Activated CD4-positive, alpha-beta memory T cell treated with anti-CD3 and anti-CD28 coated beads for 36 hours (primary cell): ENCODE results near the gene TRAPPC12. TPM values are rescaled to one million over a fixed set of nuclear protein-coding genes. Genes with fewer than 3 reads are reported as not detected.

ENCODE experiments used
- CTCF ChIA-PET: fragments of 350-600 bp; sonication (Branson Sonifier 250); formaldehyde crosslinking; loops from one replicate; lab custom pipeline; 2021; ENCODE audit warnings: antibody characterized with exemption, inconsistent platforms; lab: Charles Lee
- POLR2A ChIA-PET: fragments of 350-600 bp; sonication (Branson Sonifier 250); formaldehyde crosslinking; loops from one replicate; lab custom pipeline; 2021; ENCODE audit warnings: antibody characterized with exemption; lab: Charles Lee
- DNase-seq: peaks from one replicate; pipeline ENCODE4 v3.0.0-alpha.2; 2020
- H3K27ac Mint-ChIP-seq: one replicate; pipeline ENCODE4 v1.8.0; 2021; ENCODE audit warnings: mixed read lengths
- H3K27me3 Mint-ChIP-seq: one replicate; pipeline ENCODE4 v1.8.0; 2021; ENCODE audit warnings: mixed read lengths
- H3K36me3 Mint-ChIP-seq: one replicate; pipeline ENCODE4 v1.8.0; 2021; ENCODE audit warnings: mixed read lengths
- H3K4me1 Mint-ChIP-seq: one replicate; pipeline ENCODE4 v1.8.0; 2021; ENCODE audit warnings: low read depth, mixed read lengths
- H3K4me3 Mint-ChIP-seq: one replicate; pipeline ENCODE4 v1.8.0; 2021; ENCODE audit warnings: mild to moderate bottlenecking, mixed read lengths
- H3K9me3 Mint-ChIP-seq: one replicate; pipeline ENCODE4 v1.8.0; 2021; ENCODE audit warnings: mixed read lengths
- intact Hi-C: fragments of 100-400 bp; cut with micrococcal nuclease; formaldehyde crosslinking; loops from one replicate; pipeline ENCODE4 v1.15.1; 2023
- total RNA-seq, 2 experiments: library from RNA; stranded (reverse); gene quantifications; one replicate each; pipeline ENCODE4 v1.2.3, GENCODE V29; 2021

The TRAPPC12 gene
- 10 to 100 TPM; 61.4 to 64.3 TPM for total RNA-seq

DNA sequence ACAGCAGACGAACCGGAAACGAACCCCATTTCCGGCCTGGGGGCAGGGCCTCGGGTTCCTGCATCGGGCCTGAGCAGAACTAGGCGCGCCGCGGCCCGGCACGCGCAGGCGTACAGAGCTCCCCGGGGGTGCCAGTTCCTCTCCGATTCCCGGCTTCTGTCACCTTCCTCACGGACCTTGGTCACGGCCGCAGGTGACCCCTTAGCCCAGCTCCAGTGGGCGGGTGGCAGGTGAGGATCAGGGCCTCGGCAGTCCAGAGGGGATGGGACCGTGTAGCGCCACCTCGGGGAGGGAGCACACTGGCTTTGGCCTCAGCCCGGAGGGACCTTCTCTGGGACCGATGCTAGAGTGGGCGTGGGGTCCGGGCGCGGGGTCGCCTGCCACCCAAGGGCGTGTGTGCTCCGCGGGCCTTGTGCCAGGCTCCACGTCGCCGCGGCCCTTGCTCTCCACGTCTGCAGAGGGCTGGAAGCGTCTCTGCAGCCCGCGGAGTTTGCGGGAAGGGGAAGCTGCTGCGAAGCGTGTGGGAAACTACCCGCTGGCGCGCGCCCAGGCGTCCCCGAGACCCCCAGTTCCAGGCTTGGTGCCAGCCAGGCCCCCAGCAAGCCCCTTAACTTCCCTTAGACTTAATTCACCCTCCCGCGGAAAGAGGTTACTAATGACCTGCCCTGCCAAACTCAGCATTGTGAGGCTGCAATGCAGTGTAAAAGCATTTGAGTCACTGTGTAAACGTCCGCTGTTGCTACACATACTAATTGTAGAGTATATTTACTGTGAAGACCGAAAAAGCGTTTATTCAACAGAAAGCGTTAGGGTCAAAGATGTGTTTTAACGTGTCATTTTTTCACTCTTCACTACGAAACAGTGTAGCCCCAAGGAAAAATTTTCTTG is at the start of gene TRAPPC12:
TSS of gene TRAPPC12 (plus strand) at position 48 of the 888 bp plus-strand sequence. CDS start 7,930 bp downstream, outside the sequence.
- H3K27ac Mint-ChIP-seq = peak within 1 kb of the TSS; percentile 97
- peak; percentile 95 for DNase-seq
- peaks cover 39% of the 10 kb centered on the region for H3K4me1 Mint-ChIP-seq
- intact Hi-C loops = loop anchor here (1.0 kb wide), 1 partner anchor 139 kb away; the partner anchor contains the start of gene ADI1
- H3K36me3 Mint-ChIP-seq = peaks cover 22% of the 10 kb centered on the region
- POLR2A ChIA-PET = interaction anchor here (0.9 to 1.0 kb wide), 5 partner anchors 9 to 272 kb away, joined by 3 read pairs; partner anchors contain the start of genes ADI1 and RNASEH1
- no peaks in the 10 kb centered on the region for H3K27me3 Mint-ChIP-seq
- no peaks in the 10 kb centered on the region for H3K9me3 Mint-ChIP-seq
- CTCF ChIA-PET = interaction anchor here (0.6 to 2.2 kb wide), 4 partner anchors 84 to 399 kb away, joined by 3 to 7 read pairs (median 5); no protein-coding TSS in a partner anchor
- peak within 1 kb of the TSS; percentile 98 for H3K4me3 Mint-ChIP-seq

DNA sequence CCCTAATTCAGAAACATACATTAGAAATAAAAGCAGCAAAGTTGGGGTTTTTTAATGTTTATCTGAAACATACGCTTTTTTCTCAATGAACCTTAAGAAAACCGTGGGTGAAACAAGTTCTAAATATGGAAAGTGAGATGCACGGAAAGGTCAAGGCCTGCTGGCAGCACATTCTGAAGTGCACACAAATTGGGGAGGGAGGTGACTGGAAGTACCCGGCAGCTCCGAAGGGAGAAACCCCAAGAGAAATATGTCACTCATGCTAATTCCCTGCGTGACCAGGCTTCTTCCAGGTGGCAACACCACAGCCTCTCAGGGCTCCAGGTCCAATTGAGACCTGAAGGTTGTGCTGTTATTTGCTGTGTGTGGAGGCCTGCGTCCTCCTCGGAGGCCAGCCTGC is 47.4 kb upstream of the TRAPPC12 start:
- intact Hi-C loops = no loop called here

DNA sequence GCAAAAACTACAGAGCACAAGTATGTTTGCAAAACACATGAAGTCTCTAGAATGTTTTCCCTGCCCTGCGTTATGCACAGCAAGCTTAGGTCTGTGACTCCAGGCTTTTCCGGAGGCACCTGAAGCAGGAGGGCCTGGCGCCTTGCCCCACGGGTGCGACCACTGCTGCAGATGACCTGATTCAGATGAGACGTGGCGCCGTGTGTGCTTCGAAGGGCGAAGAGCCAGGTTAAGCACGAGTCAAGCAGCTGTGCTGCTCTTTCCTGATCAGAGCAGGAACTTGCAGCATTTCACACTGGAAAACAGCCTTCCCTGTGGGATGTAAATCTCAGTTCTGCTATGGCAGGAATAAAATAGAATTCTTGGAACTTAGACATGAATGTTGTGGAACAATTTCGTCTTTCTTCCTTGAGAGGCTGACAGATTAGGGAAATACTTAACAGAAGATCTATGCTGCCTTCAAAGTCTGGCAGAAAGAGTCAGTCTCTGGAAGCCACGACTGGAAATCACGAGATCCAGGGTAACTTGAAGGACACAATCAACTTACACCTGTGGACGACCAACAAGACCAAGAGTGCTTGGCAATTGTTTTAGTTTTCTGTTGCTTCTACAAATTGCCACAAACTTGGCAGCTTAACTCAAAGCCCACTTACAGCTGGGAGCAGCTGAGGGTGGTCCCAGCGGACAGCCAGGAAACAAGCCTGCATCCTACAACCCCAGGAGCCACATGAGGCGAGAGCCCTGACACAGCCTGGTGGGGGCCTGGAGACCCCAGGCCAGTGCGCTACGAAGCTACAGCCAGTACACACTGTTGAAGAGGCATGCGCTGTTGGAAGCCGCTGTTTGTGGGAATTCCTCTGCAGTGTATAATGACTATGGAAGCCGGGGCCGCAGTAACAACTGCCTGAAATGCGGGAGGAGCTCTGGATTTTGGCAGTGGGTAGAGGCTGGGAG is 44.8 kb upstream of the TRAPPC12 start:
- Mint-ChIP-seq H3K4me1 (no peaks in the 10 kb centered on the region), H3K36me3 (peaks cover 50% of the 10 kb centered on the region), H3K4me3 (no peak overlapping the region), H3K27ac (no peak overlapping the region), H3K9me3 (peaks cover 4% of the 10 kb centered on the region), H3K27me3 (no peaks in the 10 kb centered on the region)
- intact Hi-C loops = no loop called here
- no peak for DNase-seq
- ChIA-PET CTCF (no interaction called here), POLR2A (no interaction called here)

More for the DNA sequence above, 47.4 kb upstream of the TRAPPC12 start:
- H3K27me3 Mint-ChIP-seq = no peaks in the 10 kb centered on the region
- ChIA-PET POLR2A (no interaction called here), CTCF (no interaction called here)
- H3K27ac Mint-ChIP-seq = no peak overlapping the region
- H3K4me3 Mint-ChIP-seq = no peak overlapping the region
- DNase-seq = no peak
- peaks cover 50% of the 10 kb centered on the region for H3K36me3 Mint-ChIP-seq
- peaks cover 4% of the 10 kb centered on the region for H3K9me3 Mint-ChIP-seq
- H3K4me1 Mint-ChIP-seq = no peaks in the 10 kb centered on the region

DNA sequence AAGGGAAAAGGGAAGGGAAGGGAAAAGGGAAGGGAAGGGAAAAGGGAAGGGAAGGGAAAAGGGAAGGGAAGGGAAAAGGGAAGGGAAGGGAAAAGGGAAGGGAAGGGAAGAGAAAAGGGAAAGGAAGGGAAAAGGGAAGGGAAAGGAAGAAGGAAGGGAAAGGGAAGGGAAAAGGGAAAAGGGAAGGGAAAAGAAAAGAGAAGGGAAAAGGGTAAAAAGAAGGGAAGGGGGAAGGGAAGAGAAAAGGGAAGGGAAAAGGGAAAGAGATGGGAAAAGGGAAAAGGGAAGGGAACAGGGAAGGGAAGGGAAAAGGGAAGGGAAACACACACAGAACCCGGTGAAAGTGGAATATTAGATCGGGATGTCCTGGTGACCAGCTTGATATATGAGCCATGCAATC is 42.6 kb upstream of the TRAPPC12 start:
- Mint-ChIP-seq H3K4me3 (no peak overlapping the region), H3K9me3 (peaks cover 4% of the 10 kb centered on the region), H3K27ac (no peak overlapping the region), H3K36me3 (peaks cover 38% of the 10 kb centered on the region), H3K27me3 (no peaks in the 10 kb centered on the region), H3K4me1 (no peaks in the 10 kb centered on the region)
- intact Hi-C loops = no loop called here
- no peak for DNase-seq
- ChIA-PET CTCF (no interaction called here), POLR2A (no interaction called here)

DNA sequence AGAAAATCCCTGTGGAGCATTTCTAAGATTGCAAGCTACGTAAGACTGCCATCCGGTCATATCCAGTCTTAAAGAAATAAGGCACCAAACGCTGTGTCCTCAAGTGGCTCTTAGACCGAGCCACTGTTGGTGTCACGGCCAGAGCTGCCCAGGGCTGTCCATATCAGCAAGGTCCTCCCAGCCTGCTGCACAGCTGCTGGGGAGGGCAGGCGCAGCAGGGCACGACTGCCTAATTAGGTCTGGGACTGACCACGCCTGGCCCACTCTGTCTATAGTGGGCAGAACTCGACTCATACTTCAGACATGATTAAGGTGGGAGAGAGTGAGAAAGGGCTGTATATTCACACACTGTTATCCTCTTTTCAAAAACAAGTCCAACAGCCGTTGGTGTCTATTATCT is 41.2 kb upstream of the TRAPPC12 start:
- H3K27ac Mint-ChIP-seq = no peak overlapping the region
- POLR2A ChIA-PET = no interaction called here
- no peaks in the 10 kb centered on the region for H3K4me1 Mint-ChIP-seq
- H3K36me3 Mint-ChIP-seq = peaks cover 23% of the 10 kb centered on the region
- CTCF ChIA-PET = no interaction called here
- intact Hi-C loops = no loop called here
- DNase-seq = no peak
- H3K27me3 Mint-ChIP-seq = no peaks in the 10 kb centered on the region
- H3K9me3 Mint-ChIP-seq = peaks cover 4% of the 10 kb centered on the region
- no peak overlapping the region for H3K4me3 Mint-ChIP-seq

DNA sequence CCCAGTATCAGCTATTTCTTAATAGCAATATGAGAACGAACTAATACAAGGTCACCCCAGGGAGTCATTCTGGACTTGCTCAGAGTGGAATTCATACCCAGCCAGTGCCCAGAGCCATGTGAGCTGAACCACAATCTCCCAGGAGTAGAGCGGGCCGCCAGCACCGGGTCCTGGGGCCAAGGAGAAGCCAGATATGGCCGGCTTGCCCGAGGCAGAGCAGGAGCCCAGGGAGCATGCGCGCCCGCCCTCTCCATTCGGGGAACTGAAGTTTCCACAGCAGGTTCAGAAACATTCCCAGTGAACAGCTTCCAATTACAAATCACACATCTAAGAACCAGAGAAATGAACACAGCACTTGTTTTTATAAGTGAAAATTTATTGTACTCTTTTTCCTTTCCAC is 39.4 kb upstream of the TRAPPC12 start:
- Mint-ChIP-seq H3K9me3 (peaks cover 4% of the 10 kb centered on the region), H3K4me3 (no peak overlapping the region)

DNA sequence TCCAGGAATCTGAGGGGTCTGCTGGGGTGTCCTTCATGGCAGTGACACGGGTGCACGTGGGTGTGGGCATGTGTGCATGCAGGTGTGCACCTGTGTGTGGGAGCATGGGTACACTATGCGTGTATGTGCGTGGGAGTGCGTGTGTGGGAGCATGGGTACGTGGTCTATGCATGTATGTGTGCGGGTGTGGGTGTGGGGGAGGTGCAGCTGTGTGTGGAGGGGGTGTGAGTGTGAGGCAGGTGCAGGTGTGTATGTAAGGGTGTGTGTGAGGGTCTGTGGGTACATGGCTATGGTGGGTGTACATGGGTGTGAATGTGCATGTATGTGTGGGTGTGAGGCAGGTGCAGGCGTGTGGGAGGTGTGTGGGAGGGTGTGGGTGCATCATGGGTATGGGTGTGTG is 38.2 kb upstream of the TRAPPC12 start:
- Mint-ChIP-seq H3K27ac (no peak overlapping the region), H3K4me1 (no peaks in the 10 kb centered on the region), H3K9me3 (no peaks in the 10 kb centered on the region), H3K27me3 (no peaks in the 10 kb centered on the region), H3K36me3 (peaks cover 5% of the 10 kb centered on the region), H3K4me3 (no peak overlapping the region)
- DNase-seq = no peak
- intact Hi-C loops = no loop called here
- POLR2A ChIA-PET = no interaction called here
- CTCF ChIA-PET = no interaction called here

More for the DNA sequence above, 39.4 kb upstream of the TRAPPC12 start:
- H3K4me1 Mint-ChIP-seq = no peaks in the 10 kb centered on the region
- ChIA-PET POLR2A (no interaction called here), CTCF (no interaction called here)
- intact Hi-C loops = no loop called here
- peaks cover 15% of the 10 kb centered on the region for H3K36me3 Mint-ChIP-seq
- H3K27ac Mint-ChIP-seq = no peak overlapping the region
- no peaks in the 10 kb centered on the region for H3K27me3 Mint-ChIP-seq
- DNase-seq = no peak

DNA sequence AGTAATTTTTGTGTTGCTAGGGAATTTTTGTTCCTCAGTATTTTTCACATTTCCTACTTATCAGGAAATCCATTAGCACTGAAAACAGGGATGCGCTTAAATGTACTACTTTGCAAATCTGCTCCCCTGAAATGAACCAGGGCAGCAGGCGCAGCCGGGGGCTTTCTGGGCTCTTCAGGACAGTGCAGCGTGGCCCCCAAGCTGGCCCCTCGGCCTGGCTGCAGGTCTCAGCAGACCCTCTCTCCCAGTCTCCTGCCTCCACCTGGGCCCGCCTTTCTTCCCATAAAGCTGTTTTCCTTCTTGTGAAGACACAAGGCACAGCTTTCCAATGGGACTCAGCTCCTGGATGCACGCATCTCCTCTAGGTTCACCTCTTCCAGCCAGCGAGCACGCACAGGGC is 37.2 kb upstream of the TRAPPC12 start:
- no peak for DNase-seq
- H3K9me3 Mint-ChIP-seq = peaks cover under 1% of the 10 kb centered on the region
- ChIA-PET POLR2A (no interaction called here), CTCF (no interaction called here)
- no peak overlapping the region for H3K4me3 Mint-ChIP-seq
- no peak overlapping the region for H3K27ac Mint-ChIP-seq
- no peaks in the 10 kb centered on the region for H3K27me3 Mint-ChIP-seq
- no peaks in the 10 kb centered on the region for H3K4me1 Mint-ChIP-seq
- peaks cover 13% of the 10 kb centered on the region for H3K36me3 Mint-ChIP-seq
- intact Hi-C loops = no loop called here

DNA sequence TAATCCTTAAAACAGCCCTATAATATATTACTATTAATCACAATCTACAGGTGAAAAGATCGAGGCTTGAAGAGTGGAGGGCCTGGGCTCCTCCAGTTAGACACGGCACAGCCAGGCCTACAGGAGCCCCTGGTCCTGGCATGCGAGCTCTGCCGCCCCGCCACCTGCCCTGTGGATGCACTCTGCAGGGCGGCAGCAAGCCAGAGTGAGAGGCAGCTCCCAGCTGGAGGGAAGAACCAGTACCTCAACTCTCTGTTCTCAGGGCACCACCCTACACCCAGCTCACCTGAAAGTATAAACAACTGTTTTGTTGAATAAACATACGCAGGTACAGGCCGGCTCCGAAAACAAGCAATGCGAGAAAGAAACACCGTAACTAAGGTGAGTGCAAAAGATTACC is 36.5 kb upstream of the TRAPPC12 start:
- Mint-ChIP-seq H3K9me3 (peaks cover 4% of the 10 kb centered on the region), H3K27ac (no peak overlapping the region), H3K4me1 (no peaks in the 10 kb centered on the region), H3K36me3 (peaks cover 20% of the 10 kb centered on the region), H3K27me3 (no peaks in the 10 kb centered on the region), H3K4me3 (no peak overlapping the region)
- DNase-seq = no peak
- POLR2A ChIA-PET = no interaction called here
- CTCF ChIA-PET = no interaction called here
- intact Hi-C loops = no loop called here

DNA sequence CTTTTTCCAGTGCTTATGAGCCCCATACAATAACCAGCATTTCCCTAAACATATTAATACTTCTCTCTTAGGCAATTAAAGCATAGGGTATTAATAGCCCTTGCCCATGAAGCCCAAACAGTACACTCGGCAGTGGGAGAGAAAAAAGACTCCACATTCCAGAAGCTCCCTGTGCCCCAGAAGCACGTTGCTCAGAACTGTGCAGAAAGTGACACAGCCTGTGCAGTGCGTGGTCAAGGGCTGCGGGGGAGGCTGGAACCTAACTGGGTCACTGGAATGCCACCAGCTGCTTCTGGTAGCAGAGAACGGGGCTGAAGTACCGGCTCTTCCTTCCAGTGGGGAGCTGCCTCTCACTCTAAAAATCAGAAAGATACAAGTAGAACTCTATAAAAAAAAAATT is 34.6 kb upstream of the TRAPPC12 start:
- POLR2A ChIA-PET = no interaction called here
- no peak overlapping the region for H3K27ac Mint-ChIP-seq
- DNase-seq = no peak
- no peaks in the 10 kb centered on the region for H3K4me1 Mint-ChIP-seq
- H3K36me3 Mint-ChIP-seq = peaks cover 25% of the 10 kb centered on the region
- peaks cover 4% of the 10 kb centered on the region for H3K9me3 Mint-ChIP-seq
- H3K27me3 Mint-ChIP-seq = no peaks in the 10 kb centered on the region
- CTCF ChIA-PET = no interaction called here
- H3K4me3 Mint-ChIP-seq = no peak overlapping the region
- intact Hi-C loops = no loop called here

DNA sequence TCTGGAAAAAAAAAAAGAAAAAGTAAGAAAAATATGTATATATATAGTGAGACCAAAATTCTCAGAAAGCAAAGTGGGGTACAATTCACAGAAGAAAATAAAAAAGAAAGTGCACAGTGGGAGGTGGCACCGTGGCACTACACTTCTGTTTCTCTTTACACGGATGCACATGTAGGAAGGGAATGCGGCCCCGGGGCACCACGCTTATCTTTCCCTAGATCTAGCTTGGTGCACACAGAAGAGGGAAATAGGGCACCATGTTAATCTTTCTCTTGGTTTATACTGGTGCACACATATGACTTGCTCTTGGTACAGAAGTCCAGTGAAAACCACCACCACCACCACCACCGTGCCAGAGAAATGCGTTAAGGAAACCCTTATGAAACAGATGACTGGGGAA is 33.9 kb upstream of the TRAPPC12 start:
- Mint-ChIP-seq H3K27ac (no peak overlapping the region), H3K9me3 (peaks cover 11% of the 10 kb centered on the region), H3K36me3 (peaks cover 31% of the 10 kb centered on the region), H3K4me3 (no peak overlapping the region), H3K4me1 (no peaks in the 10 kb centered on the region), H3K27me3 (no peaks in the 10 kb centered on the region)
- CTCF ChIA-PET = no interaction called here
- POLR2A ChIA-PET = no interaction called here
- no peak for DNase-seq
- intact Hi-C loops = no loop called here

DNA sequence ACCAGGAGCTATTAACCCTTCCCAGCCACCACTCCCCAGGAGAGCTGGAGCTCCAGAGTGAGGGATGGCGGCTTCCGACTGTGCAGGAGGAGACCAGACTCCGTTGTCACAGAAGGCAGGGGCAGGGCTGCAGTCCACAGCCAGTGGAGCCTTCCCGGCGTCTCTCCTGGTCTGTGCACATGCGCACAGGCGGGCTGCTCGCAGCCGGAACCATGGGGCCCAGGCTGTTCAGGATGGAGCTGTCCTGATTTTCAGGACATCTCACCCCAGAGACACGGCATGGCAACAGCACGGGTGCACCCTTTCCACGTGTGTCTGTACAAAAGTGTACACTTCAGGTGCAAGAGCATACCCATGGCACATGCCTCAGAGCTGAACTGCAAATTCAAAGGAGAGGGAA is 30.7 kb upstream of the TRAPPC12 start:
- H3K27ac Mint-ChIP-seq = no peak overlapping the region
- no peak overlapping the region for H3K4me3 Mint-ChIP-seq
- peaks cover 52% of the 10 kb centered on the region for H3K36me3 Mint-ChIP-seq
- peaks cover 23% of the 10 kb centered on the region for H3K9me3 Mint-ChIP-seq
- ChIA-PET POLR2A (no interaction called here), CTCF (no interaction called here)
- no peaks in the 10 kb centered on the region for H3K4me1 Mint-ChIP-seq
- intact Hi-C loops = no loop called here
- H3K27me3 Mint-ChIP-seq = no peaks in the 10 kb centered on the region
- no peak for DNase-seq
